ENCODE measurements around the gene CCDC157. TPM values are rescaled to one million over a fixed set of nuclear protein-coding genes. Genes with fewer than 3 reads are reported as not detected.

Gene CCDC157
- total and polyA plus RNA-seq, 9 of the 15 experiments (the other 6 are each of a cell fraction or from before 2014, with no cell fraction given), result 0.04 to 1.3 (median 0.68) TPM

DNA sequence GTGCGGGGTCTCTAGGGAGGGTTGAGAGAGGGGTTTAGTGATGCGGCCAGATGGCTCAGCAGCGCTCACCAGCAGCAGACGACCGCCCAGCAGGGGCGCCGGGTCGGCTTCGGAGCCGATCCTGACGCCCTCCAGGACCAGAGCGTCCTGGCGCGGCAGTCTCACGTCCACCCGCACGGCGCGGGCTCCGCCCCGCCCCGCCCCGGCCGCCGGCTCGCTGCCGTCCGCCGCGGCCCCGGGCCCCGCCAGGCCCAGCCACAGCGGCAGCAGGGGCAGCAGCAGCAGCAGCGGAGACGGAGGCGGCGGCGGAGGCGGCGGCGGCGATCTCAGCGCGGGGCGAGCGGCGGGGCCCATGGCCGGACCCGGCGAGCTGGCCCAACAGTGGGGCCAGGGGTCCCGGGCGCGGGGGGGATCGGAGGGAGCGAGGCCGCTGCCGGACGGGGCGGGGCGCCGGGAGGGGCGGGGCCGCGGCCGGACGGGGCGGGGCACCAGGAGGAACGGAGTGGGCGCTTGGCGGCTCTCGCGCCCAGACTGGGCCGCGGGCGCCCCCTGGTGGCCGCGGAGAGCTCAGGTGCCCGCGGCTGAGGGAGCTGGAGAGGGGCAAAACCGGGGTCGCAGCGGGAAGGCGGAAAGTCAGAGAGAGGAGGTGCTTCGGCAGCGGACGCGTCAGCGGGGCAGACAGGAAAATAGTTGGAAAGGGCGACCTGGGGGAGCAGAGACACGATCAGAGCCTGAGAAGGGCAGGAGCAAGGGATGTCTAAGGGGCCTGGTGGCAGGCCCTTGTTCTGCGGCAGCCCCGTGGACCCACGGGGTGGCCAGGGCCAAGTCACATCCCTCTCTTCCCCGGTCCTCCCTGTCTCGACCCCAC is 30.4 kb downstream of the CCDC157 start, which contains the start of gene RNF215 (continued):
- TF ChIP-seq ZNF639 (CRISPR knock-in tag; conservative IDR thresholded peaks at IDR 0.05 in 1 of 2, IDR thresholded peaks at IDR 0.05 in 1 of 2) (peak in 1 of 2 experiments; percentile 58; a peak in 1 of 4 replicates), ZNF311 (CRISPR knock-in tag; IDR thresholded peaks at IDR 0.05) (no peak), ZC3H4 (CRISPR knock-in tag; IDR thresholded peaks at IDR 0.05; ENCODE audit: borderline replicate concordance) (no peak), FOXP1 (CRISPR knock-in tag; IDR thresholded peaks at IDR 0.05) (no peak), ATF3 (IDR thresholded peaks at IDR 0.05) (no peak), ATF3 (CRISPR knock-in tag; conservative IDR thresholded peaks at IDR 0.05) (no peak), ZNF740 (CRISPR knock-in tag; IDR thresholded peaks at IDR 0.05) (no peak), ZNF740 (tag; IDR thresholded peaks at IDR 0.05) (no peak), ZNF699 (CRISPR knock-in tag; IDR thresholded peaks at IDR 0.05; ENCODE audit: insufficient replicate concordance) (no peak)
- TF ChIP-seq, protein P1, sequence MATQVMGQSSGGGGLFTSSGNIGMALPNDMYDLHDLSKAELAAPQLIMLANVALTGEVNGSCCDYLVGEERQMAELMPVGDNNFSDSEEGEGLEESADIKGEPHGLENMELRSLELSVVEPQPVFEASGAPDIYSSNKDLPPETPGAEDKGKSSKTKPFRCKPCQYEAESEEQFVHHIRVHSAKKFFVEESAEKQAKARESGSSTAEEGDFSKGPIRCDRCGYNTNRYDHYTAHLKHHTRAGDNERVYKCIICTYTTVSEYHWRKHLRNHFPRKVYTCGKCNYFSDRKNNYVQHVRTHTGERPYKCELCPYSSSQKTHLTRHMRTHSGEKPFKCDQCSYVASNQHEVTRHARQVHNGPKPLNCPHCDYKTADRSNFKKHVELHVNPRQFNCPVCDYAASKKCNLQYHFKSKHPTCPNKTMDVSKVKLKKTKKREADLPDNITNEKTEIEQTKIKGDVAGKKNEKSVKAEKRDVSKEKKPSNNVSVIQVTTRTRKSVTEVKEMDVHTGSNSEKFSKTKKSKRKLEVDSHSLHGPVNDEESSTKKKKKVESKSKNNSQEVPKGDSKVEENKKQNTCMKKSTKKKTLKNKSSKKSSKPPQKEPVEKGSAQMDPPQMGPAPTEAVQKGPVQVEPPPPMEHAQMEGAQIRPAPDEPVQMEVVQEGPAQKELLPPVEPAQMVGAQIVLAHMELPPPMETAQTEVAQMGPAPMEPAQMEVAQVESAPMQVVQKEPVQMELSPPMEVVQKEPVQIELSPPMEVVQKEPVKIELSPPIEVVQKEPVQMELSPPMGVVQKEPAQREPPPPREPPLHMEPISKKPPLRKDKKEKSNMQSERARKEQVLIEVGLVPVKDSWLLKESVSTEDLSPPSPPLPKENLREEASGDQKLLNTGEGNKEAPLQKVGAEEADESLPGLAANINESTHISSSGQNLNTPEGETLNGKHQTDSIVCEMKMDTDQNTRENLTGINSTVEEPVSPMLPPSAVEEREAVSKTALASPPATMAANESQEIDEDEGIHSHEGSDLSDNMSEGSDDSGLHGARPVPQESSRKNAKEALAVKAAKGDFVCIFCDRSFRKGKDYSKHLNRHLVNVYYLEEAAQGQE (IDR thresholded peaks at IDR 0.05; ENCODE audit: borderline replicate concordance), result peak; percentile 64; the same call in 1 of the 2 replicates
- TF ChIP-seq, protein P1 (CRISPR knock-in tag; IDR thresholded peaks at IDR 0.05; ENCODE audit: low read depth), result no peak
